Fibroblast of upper back skin (primary cell): ENCODE data around the gene DDX23.

Experiments used
- DNase-seq: peaks from one replicate; pipeline ENCODE4 v3.0.0-alpha.2; 2013

DDX23 gene

DNA sequence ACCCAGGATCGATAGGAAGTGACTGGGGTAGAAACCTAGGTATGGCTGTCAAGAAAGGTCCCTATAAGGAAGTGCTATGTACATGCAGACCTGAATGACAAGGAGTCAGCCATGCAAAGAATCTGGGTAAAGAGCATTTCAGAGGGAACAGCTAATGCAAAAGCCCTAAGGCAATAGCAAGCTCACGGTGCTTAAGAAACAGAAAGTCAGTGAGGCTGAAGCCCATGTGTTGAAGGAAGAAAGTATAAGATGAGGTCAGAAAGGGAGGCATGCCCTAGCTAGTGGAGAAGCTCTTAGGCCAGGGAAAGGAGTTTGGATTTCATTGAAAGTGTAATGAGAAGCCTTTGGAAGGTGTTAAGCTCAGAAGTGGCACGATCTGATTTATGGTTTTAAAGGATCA, 57.1 kb downstream of the DDX23 start:
- no peak for DNase-seq

DNA sequence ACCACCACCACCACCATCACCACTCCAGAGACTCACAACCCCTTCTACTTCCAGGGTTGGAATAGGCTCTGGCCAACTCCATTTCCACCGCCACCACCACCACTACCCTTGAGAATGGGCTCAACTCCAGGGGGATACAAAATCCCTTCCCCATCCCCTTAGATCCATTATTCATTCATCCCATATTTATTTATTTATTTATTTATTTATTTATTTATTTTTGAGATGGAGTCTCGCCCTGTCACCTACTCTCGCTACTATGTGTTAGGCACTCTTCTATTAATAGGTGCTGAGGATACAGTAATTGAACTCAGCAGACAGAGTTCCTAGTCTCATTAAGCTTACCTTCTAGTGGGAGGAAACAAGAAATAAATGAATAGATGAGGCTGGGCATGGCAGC, 58.3 kb downstream of the DDX23 start:
- DNase-seq: no peak

DNA sequence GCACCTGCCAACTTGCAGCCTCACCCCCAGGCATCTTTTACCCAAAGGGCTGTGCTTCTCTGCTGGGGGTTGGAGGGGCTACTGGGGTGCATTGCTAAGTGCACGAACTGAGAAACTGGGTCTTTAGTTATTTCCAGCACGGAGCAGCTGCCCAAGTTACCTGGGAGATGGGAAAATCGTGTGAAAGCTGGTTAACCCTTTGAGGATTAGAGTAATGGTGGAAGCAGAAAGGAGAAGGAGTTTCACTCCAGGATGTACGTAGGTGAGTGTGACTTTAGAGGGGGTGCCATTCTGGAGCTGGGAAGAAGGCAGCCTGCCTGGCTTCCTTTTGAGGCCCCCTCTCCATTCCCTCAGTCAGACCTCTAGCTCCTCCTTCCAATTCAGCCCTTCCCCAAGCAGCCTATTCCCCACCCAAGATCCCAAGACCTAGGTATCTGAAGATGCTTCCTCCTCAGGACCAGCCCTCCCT, 62.1 kb downstream of the DDX23 start:
- DNase-seq: no peak

DNA sequence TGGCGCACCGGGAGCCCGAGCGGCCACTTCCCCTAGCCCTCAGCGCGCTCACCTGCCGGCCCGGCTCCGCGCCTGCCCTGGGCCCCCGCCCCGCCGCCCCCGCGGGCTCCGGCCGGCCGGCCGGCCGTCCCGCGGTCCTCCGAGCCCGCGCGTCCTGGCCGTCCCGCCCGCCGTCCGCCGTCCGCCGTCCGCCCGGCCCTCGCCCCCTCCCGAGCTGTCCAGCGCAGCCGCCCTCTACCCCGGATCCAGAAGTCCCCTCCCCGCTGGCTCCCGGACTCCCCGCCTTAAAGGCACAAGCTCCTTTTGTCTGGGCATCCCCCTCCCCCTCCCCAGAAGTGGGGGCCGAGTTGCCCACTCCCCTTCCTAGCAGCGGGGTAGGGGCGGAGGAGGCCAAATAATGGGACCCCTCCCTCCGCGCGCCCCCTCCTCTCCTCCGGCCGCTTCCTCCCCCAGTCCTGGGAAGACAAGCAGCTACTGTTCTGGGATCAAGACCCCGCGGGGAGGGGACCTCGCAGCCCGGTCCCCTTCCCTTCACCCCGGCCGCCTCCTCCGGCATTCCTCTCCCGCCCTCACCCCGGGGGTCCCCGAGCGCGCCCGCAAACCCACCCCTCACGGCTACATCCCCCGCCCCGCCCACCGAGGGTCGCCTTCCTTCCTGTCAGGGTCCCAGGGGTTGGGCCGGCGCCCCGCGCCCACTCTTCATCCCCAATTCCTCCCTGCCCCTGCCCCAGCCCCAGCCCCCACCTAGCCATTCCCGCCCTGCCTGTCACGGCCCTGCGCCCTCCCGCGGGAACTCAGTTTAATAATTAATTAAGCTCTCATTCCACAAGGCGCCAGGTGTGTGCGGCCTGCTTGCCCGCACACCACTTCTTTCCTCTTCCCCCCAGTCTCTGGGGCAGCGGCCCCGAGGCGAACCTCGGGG, 62.8 kb downstream of the DDX23 start, which contains the start of gene ADCY6:
ADCY6 (minus strand) TSS at position 236 of the 922 bp plus-strand sequence. CDS start 5,655 bp downstream, outside the sequence.
- peak; percentile 71 for DNase-seq

DNA sequence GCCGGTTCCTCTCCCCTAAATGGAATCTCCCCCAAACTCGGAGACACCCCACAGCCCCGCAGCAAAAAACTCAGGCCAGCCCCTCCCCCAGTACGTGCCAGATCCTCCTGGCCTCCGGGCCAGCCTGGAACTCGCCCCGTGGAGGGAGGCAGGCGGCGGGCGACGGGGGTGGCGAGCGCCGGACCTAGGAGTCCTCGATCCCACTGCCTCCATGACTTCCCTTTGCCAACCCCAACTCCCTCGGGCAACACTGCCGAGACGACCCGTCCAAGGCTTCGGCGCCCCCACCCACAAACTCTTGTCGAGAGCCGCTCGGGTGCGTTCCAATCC, 63.5 kb downstream of the DDX23 start:
- no peak for DNase-seq

DNA sequence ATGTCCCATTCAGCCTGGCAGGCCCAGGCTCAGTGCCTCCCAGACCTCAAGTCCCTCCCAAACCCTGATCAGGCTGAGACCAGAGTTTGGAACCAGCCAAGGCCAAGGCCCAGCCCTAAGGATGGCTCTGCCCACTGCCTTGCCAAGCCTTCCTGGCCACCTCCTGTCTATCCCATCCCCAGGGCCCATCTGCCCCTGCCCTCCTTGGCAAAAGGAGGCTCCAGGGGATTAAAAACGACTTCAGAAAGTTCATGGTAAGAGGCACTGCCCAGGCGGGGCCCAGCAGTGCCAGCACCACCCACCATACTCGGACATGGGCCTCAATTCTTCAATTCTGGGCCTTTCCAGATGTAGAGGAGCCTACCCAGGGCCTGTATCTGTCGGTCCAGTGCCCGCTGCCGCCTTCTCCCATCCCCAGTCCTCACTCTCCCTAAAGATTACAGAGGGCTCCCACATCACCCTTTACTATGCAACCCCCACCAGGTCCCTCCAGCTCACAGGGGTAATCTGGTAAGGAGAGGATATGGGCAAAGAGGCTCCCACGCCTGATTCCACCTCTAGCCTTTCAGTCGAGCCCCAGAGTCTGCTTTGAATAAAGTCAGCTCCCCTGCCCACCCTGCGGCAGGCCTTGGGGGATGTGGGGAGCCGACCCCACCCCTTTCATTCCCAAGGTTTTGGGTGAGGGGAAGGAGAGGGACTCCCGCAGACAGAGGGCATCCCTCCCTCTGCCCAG, 64.0 kb downstream of the DDX23 start:
- no peak for DNase-seq

DNA sequence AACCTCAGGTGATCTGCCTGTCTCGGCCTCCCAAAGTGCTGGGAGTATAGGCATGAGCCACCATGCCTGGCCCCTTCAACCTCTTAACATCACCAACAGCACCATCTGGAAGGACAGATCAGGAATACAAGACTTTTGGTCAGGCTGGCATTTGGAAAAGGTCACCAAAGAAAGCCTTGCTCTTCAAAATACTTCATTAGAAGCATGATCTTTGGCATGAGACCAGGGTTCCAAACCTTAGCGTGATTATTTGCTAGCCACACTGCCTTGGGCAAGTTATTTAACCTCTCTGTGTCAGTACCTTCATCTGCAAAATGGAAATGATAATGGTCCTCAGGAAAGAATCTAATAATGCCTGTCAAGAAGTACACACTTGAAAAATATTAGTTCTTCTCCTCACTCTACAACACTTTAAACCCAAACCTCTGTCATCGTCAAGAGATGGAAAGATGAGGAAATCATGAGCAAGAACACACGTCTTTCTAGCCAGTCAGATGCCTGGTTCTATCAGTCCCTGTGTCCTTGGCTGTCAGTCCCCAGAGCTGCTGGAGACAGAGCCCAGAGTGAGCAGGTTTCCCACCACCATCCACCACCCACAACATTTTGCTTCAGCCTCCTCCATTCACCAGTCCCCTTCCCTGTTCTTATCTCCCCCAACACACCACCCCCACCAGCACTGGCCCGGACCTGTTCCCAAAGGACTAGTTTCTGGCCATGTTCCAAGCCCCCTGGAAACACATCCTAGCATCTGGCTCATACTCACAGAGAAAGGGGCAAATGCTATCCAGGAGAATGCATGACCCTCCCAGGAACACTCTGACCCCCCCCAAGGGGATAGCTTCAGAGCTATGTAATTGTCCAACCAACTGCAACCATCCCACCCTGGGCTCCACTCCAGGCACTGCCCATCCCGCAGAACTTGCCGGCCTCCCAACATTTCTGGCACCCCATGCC, 65.1 kb downstream of the DDX23 start:
- no peak for DNase-seq

DNA sequence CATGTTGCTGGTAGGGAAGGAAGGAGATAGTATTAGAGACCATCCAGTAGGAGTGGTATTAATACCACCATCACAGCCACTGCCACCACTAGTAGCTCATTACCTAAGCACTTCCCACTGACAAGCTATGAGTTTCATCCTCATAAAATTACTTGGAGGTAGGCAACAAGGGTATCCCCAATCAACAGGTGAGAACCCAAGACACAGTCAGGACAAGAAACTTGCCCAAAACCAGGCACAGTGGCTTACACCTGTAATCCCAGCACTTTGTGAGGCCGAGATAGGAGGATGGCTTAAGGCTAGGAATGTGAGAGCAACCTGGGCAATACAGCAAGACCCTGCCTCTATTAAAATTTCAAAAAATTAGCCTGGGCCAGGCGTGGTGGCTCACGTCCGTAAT, 68.5 kb downstream of the DDX23 start:
- DNase-seq: no peak

DNA sequence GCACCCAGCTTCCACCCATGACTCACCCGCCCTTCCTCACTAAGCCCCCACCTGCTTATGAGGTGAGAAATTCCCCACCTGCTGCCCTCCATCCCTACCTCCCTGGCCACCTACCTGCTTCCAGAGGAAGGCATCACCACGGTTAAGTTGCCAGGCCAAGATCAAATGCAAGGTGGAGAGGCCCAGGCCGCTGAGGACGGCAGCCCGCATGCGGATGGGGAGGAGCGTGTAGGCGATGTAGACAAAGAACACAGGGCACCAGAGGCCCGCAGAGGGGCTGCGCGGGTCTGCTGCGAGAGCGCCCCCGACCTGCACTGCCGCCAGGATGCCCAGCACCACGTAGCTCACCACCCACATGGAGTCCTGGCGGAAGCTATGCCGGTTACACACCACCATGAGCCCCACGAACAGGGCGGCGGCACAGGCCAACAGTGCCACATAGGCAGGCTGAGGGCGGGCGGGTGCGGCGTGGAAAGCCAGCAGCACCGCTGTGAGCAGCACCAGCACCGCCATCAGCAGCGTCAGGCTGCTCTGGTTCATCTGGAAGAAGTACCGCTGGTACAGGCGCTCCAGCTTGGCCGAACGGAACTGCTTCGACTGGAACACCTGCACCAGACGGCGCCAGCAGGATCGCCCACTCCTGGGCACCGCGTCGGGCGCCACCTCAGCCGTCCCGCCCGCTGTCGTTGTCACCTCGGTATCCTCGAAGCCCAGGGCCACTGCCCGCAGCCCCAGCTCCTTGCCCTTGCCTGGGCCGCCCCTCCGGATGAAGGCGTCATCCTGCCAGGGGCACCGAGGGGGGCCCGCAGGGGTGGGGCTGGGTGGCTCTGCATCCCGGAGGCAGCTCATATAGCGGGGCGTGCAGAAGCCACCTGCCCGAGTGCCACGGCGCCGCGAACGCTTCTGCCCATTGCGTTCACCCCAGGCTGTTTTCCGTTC, 69.2 kb downstream of the DDX23 start:
- DNase-seq: no peak

DNA sequence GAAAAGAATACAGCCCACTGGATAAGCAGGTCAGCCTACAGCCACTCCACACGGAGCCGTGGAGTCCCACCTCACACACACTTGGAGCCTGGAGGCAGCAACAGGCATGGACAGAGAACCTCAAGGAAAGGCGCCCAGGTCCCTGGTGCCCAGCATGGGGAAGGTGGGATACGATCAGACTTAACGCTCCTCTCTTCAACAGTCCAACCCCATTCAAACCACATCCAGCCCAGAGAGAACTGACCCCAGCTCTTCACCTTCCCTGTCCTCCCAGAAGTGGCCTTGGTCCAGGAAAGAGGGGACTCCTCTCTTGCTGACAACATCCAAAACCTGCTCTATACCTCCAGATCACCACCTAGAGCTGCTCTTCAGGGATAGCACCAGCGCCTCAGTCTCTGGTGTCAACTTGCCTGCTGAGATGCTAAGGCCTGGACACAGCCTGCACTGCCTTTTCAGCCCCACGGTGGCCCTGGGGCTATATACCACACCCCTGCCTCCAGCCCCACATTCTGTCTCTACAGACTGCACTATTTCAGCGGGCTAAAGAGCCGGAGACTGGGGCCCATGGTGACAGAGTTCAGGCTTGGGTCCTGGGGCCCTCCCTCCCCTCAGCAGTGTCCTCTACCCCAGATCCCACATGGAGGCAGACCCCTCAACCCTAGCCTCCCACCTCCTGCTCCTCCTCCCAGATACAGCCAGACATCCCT, 70.1 kb downstream of the DDX23 start:
- no peak for DNase-seq

DNA sequence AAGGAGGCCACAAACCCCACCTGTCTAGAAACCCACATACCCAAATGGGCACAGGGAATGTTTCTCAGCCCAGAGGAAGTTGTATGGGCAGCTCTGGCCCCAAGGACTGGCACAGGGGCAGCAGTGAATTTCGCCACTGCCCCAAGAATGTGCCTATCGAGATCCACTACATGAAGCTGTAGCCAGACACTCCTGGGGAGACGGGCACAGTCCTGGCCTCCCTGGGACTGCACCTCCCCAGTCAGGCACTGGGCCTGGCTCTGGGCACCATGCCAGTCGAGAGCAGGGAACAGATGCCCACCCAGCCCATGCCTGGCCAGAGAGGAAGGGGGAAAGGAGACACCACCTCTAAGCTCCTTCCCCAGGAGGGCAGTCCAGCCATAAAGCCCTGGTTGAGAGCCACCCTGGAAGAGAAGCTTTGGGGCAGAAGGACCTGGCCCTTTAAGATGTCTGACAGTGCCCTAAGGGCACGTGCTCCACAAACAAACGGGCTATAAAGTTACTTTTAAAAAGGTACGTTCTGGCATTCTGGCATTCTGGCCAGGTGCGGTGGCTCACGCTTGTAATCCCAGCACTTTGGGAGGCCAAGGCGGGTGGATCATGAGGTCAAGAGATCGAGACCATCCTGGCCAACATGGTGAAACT, 71.5 kb downstream of the DDX23 start:
- DNase-seq: no peak

DNA sequence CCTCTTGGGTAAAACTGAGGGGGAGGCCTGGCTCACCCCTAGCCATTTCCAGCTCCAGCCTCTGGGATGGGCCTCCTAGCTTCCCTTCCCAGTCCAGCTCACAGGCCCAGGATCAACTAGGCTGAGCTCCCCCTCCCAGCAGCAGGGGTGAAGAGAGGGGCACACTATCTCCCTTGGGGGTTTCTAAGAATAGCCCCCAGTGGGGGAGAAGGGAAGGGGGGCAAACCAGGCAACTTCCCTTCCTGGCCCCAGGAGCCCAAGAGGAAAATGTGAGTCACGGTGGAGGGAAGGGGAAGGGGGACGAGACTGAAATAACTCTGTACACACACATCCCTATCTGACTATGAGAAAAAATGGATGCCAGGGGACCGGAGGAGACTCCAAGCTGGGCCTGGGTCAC, 72.1 kb downstream of the DDX23 start:
- DNase-seq: peak; percentile 93
